Measurements from ENCODE around the gene IRX2.

IRX2 gene

GRCh38 chr5:2702096-2702879 is 49.2 kb downstream of the IRX2 start:
- ATAC-seq, result no peak
- Mint-ChIP-seq H3K27me3 (no peaks in the 10 kb centered on the region), H3K36me3 (no peaks in the 10 kb centered on the region), H3K9me3 (peaks cover 9% of the 10 kb centered on the region), H3K27ac (no peak overlapping the region), H3K4me1 (no peaks in the 10 kb centered on the region), H3K4me3 (no peak overlapping the region)

DNA sequence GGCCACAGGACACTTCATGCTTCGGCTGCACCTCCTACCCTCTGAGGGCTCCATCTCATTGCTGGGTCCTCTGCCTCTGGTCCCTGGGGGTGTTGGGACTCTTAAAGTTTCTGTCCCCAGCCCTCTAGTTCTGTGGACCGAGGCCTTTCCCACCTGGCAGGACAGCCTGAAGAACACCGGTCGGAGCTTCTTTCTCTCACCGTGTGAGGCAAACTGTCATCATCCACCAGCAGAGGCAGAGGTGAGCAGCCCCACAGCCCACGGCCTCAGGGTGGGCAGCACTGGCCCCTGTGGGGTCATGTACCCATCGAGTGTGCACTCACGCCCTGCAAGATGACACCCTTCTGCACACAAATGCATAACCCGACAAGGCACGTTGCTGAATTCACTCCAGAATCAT is 49.9 kb downstream of the IRX2 start:
- no peak overlapping the region for H3K4me3 Mint-ChIP-seq
- no peak overlapping the region for H3K27ac Mint-ChIP-seq
- H3K4me1 Mint-ChIP-seq, result no peaks in the 10 kb centered on the region
- H3K36me3 Mint-ChIP-seq, result no peaks in the 10 kb centered on the region
- no peak for ATAC-seq
- H3K27me3 Mint-ChIP-seq, result no peaks in the 10 kb centered on the region
- peaks cover 4% of the 10 kb centered on the region for H3K9me3 Mint-ChIP-seq

GRCh38 chr5:2700876-2701275 is 50.6 kb downstream of the IRX2 start:
- H3K36me3 Mint-ChIP-seq, result no peaks in the 10 kb centered on the region
- H3K4me1 Mint-ChIP-seq, result no peaks in the 10 kb centered on the region
- no peak overlapping the region for H3K4me3 Mint-ChIP-seq
- peaks cover 4% of the 10 kb centered on the region for H3K9me3 Mint-ChIP-seq
- H3K27me3 Mint-ChIP-seq, result no peaks in the 10 kb centered on the region
- no peak overlapping the region for H3K27ac Mint-ChIP-seq
- ATAC-seq, result no peak

DNA sequence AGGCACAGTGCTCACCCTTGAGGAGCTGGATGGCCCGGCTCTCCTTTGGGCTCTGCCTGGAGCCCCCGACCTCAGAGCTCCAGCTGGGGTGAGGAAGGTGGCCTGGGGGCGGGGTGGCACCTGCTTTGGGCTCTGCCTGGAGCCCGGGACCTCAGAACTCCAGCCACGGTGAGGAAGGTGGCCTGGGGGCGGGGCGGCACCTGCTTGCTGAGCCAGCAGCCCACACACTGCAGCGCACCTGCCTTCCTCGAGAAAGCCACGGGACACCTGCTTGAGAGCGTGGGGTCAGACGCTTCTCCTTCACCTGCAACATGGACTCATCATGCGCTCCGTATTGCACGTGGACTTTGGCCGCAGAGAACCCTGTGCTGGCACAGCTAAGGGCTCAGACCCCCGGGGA is 51.8 kb downstream of the IRX2 start:
- no peak for ATAC-seq
- H3K4me3 Mint-ChIP-seq, result no peak overlapping the region

GRCh38 chr5:2699231-2699630 is 52.2 kb downstream of the IRX2 start:
- H3K27me3 Mint-ChIP-seq, result no peaks in the 10 kb centered on the region
- no peak overlapping the region for H3K4me3 Mint-ChIP-seq
- H3K27ac Mint-ChIP-seq, result no peak overlapping the region
- H3K4me1 Mint-ChIP-seq, result no peaks in the 10 kb centered on the region
- no peak for ATAC-seq
- peaks cover 3% of the 10 kb centered on the region for H3K9me3 Mint-ChIP-seq
- no peaks in the 10 kb centered on the region for H3K36me3 Mint-ChIP-seq

More for the DNA sequence above, 51.8 kb downstream of the IRX2 start:
- Mint-ChIP-seq H3K27me3 (no peaks in the 10 kb centered on the region), H3K27ac (no peak overlapping the region), H3K9me3 (peaks cover 3% of the 10 kb centered on the region), H3K36me3 (no peaks in the 10 kb centered on the region), H3K4me1 (no peaks in the 10 kb centered on the region)

GRCh38 chr5:2698581-2698980 is 52.9 kb downstream of the IRX2 start:
- H3K27ac Mint-ChIP-seq, result no peak overlapping the region
- no peaks in the 10 kb centered on the region for H3K27me3 Mint-ChIP-seq
- no peak overlapping the region for H3K4me3 Mint-ChIP-seq
- H3K4me1 Mint-ChIP-seq, result no peaks in the 10 kb centered on the region
- ATAC-seq, result no peak
- H3K9me3 Mint-ChIP-seq, result peaks cover 7% of the 10 kb centered on the region
- no peaks in the 10 kb centered on the region for H3K36me3 Mint-ChIP-seq

GRCh38 chr5:2697446-2698200 is 53.9 kb downstream of the IRX2 start:
- Mint-ChIP-seq H3K4me3 (no peak overlapping the region), H3K27ac (no peak overlapping the region), H3K4me1 (no peaks in the 10 kb centered on the region), H3K36me3 (no peaks in the 10 kb centered on the region), H3K27me3 (no peaks in the 10 kb centered on the region), H3K9me3 (peaks cover 7% of the 10 kb centered on the region)
- ATAC-seq, result no peak

DNA sequence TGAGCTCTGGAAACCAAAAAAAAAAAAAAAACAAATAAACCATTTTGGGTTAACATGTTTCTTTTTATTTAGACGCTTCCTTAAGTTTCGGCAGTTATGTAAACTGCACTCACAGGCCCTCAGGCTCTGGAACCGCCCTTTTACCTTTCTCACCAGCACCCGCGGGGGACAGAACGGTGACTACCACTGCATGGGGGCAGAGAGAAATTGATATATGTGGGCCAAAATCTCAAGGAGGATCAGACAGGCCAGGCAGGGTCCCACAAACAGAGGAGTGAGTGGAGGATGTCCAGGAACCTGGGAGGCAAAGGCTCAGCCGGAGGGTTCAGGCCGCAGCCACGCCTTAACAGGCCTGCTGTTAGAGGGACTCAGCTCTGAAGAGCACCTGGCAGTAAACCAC is 54.4 kb downstream of the IRX2 start:
- no peaks in the 10 kb centered on the region for H3K4me1 Mint-ChIP-seq
- ATAC-seq, result no peak
- no peak overlapping the region for H3K27ac Mint-ChIP-seq
- no peak overlapping the region for H3K4me3 Mint-ChIP-seq
- peaks cover 7% of the 10 kb centered on the region for H3K9me3 Mint-ChIP-seq
- no peaks in the 10 kb centered on the region for H3K36me3 Mint-ChIP-seq
- H3K27me3 Mint-ChIP-seq, result no peaks in the 10 kb centered on the region
